A673 (cell line): ENCODE measurements around the gene KCNG2.

ENCODE experiments used
- EZH2 ChIP-seq: fragments of 200-600 bp; sonication (generic); IDR thresholded peaks from 2 replicates; pipeline ENCODE4 v1.6.1; 2017; ENCODE audit warnings: borderline replicate concordance, low read depth, mild to moderate bottlenecking, mixed read lengths, antibody characterized with exemption, low read length; ENCODE audit not compliant: poor library complexity, severe bottlenecking
- TF ChIP-seq, protein P1 (sequence below): fragments of 300-800, 200-600 bp; sonication (generic); conservative IDR thresholded peaks from 2 replicates; pipeline ENCODE4 v1.5.1; 2017; ENCODE audit warnings: low read depth, mild to moderate bottlenecking, antibody characterized with exemption, low read length, moderate library complexity, mixed read lengths

- TF ChIP-seq, protein P1, sequence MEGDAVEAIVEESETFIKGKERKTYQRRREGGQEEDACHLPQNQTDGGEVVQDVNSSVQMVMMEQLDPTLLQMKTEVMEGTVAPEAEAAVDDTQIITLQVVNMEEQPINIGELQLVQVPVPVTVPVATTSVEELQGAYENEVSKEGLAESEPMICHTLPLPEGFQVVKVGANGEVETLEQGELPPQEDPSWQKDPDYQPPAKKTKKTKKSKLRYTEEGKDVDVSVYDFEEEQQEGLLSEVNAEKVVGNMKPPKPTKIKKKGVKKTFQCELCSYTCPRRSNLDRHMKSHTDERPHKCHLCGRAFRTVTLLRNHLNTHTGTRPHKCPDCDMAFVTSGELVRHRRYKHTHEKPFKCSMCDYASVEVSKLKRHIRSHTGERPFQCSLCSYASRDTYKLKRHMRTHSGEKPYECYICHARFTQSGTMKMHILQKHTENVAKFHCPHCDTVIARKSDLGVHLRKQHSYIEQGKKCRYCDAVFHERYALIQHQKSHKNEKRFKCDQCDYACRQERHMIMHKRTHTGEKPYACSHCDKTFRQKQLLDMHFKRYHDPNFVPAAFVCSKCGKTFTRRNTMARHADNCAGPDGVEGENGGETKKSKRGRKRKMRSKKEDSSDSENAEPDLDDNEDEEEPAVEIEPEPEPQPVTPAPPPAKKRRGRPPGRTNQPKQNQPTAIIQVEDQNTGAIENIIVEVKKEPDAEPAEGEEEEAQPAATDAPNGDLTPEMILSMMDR, result no peak
- TF ChIP-seq EZH2, result no peak
Measured at GRCh38 chr18:79943608-79944125, 145.9 kb downstream of the KCNG2 start.
